Hepatocyte (in vitro differentiated cells): Measurements from ENCODE around the gene TSPEAR.

Source experiments
- CTCF ChIP-seq: fragments of 200-600 bp; sonication (generic); IDR thresholded peaks from 2 replicates; pipeline ENCODE4 v1.5.1; 2016; ENCODE audit warnings: antibody characterized with exemption, mild to moderate bottlenecking; ENCODE audit not compliant: poor library complexity
- EZH2 ChIP-seq: fragments of 200-600 bp; sonication (generic); IDR thresholded peaks from 2 replicates; pipeline ENCODE4 v1.6.1; 2016; ENCODE audit warnings: antibody characterized with exemption, mild to moderate bottlenecking, borderline replicate concordance
- EZH2phosphoT487 ChIP-seq: fragments of 200-600 bp; sonication (generic); IDR thresholded peaks from one replicate; pipeline ENCODE4 v1.6.1; 2018; ENCODE audit warnings: antibody characterized with exemption, mild to moderate bottlenecking, low read depth, moderate library complexity; ENCODE audit not compliant: unreplicated experiment, severe bottlenecking

GRCh38 chr21:44520326-44521300, 190.8 kb downstream of the TSPEAR start:
- no peak for TF ChIP-seq CTCF
- TF ChIP-seq EZH2 = no peak
- no peak for TF ChIP-seq EZH2phosphoT487
